Liver (tissue), 9 donors: ENCODE measurements around the gene PLEKHM2. TPM values are rescaled to one million over a fixed set of nuclear protein-coding genes. Genes with fewer than 3 reads are reported as not detected.

ENCODE experiments used
- DNase-seq: peaks from one replicate; pipeline ENCODE4 v3.0.0-alpha.2; 2017; ENCODE audit warnings: low spot score
- H3K27ac ChIP-seq, 2 donors: one replicate each; pipeline ENCODE4 v1.7.0; 2013; ENCODE audit warnings: inconsistent platforms in 2 of 2, low read length in 2 of 2, control low read depth in 1 of 2, low read depth in 1 of 2, mild to moderate bottlenecking in 1 of 2
- H3K27me3 ChIP-seq, 4 donors: one replicate each; pipeline versions ENCODE4 v1.6.1 to v1.7.0; 2013; ENCODE audit warnings: low read length in 3 of 4, inconsistent platforms in 1 of 4, mild to moderate bottlenecking in 1 of 4, moderate library complexity in 1 of 4; ENCODE audit not compliant: control insufficient read depth in 4 of 4, insufficient read depth in 4 of 4
- H3K36me3 ChIP-seq, 4 donors: one replicate each; pipeline versions ENCODE4 v1.6.1 to v1.7.0; 2013; ENCODE audit warnings: low read length in 3 of 4, mild to moderate bottlenecking in 3 of 4, low read depth in 1 of 4, moderate library complexity in 1 of 4; ENCODE audit not compliant: control insufficient read depth in 4 of 4, insufficient read depth in 3 of 4
- H3K4me1 ChIP-seq, 4 donors: one replicate each; pipeline versions ENCODE4 v1.6.1 to v1.7.0; 2013; ENCODE audit warnings: low read length in 3 of 4, mild to moderate bottlenecking in 3 of 4, moderate library complexity in 1 of 4; ENCODE audit not compliant: control insufficient read depth in 4 of 4, insufficient read depth in 4 of 4
- H3K4me3 ChIP-seq, 3 donors: one replicate each; pipeline versions ENCODE4 v1.6.1 to v1.7.0; 2013; ENCODE audit warnings: low read length in 3 of 3, control low read depth in 1 of 3, low read depth in 1 of 3, mild to moderate bottlenecking in 1 of 3
- H3K9ac ChIP-seq, 2 donors: one replicate each; pipeline ENCODE4 v1.7.0; 2013; ENCODE audit warnings: low read length in 2 of 2, mild to moderate bottlenecking in 2 of 2, moderate library complexity in 2 of 2, control low read depth in 1 of 2, low read depth in 1 of 2
- H3K9me3 ChIP-seq, 4 donors: one replicate each; pipeline versions ENCODE4 v1.6.1 to v1.7.0; 2013; ENCODE audit warnings: low read length in 3 of 4; ENCODE audit not compliant: control insufficient read depth in 4 of 4
- ATF3 ChIP-seq: IDR thresholded peaks from 2 replicates; pipeline ENCODE4 v1.6.1; 2016; ENCODE audit warnings: antibody characterized with exemption
- CTCF ChIP-seq: fragments of 150-350 bp; IDR thresholded peaks from 2 replicates; pipeline ENCODE4 v1.5.1; 2017; ENCODE audit warnings: improper control_type of control experiment, low read depth, low read length; ENCODE audit not compliant: missing input control
- EGR1 ChIP-seq, 2 donors: IDR thresholded peaks; 2 replicates each; pipeline ENCODE4 v1.6.1; 2016 to 2018; ENCODE audit warnings: antibody characterized with exemption in 2 of 2, low read depth in 2 of 2
- FOXA1 ChIP-seq: IDR thresholded peaks from 2 replicates; pipeline ENCODE4 v1.6.1; 2016; ENCODE audit warnings: antibody characterized with exemption
- FOXA2 ChIP-seq: IDR thresholded peaks from 2 replicates; pipeline ENCODE4 v1.6.1; 2016; ENCODE audit warnings: antibody characterized with exemption
- GABPA ChIP-seq, 2 donors: IDR thresholded peaks in 1 of 2; conservative IDR thresholded peaks in 1 of 2; 2 replicates each; pipeline ENCODE4 v1.6.1; 2016; ENCODE audit warnings: antibody characterized with exemption in 2 of 2, mild to moderate bottlenecking in 1 of 2, moderate library complexity in 1 of 2
- HNF4A ChIP-seq, 2 donors: conservative IDR thresholded peaks; 2 replicates each; pipeline ENCODE4 v1.6.1; 2016; ENCODE audit warnings: antibody characterized with exemption in 2 of 2, mild to moderate bottlenecking in 2 of 2
- HNF4G ChIP-seq: IDR thresholded peaks from 2 replicates; pipeline ENCODE4 v1.6.1; 2016; ENCODE audit warnings: antibody characterized with exemption
- JUND ChIP-seq, 2 donors: IDR thresholded peaks; 2 replicates each; pipeline ENCODE4 v1.6.1; 2016; ENCODE audit warnings: antibody characterized with exemption in 2 of 2
- MAX ChIP-seq: IDR thresholded peaks from 2 replicates; pipeline ENCODE4 v1.6.1; 2016; ENCODE audit warnings: antibody characterized with exemption
- NR2F2 ChIP-seq: IDR thresholded peaks from 2 replicates; pipeline ENCODE4 v1.6.1; 2016; ENCODE audit warnings: antibody characterized with exemption
- RAD21 ChIP-seq, 2 donors: IDR thresholded peaks; 2 replicates each; pipeline ENCODE4 v1.6.1; 2016; ENCODE audit warnings: antibody characterized with exemption in 2 of 2, mild to moderate bottlenecking in 2 of 2
- REST ChIP-seq: IDR thresholded peaks from 2 replicates; pipeline ENCODE4 v1.6.1; 2016; ENCODE audit warnings: antibody characterized with exemption, mild to moderate bottlenecking
- RXRA ChIP-seq, 2 donors: IDR thresholded peaks; 2 replicates each; pipeline ENCODE4 v1.6.1; 2017 to 2018; ENCODE audit warnings: antibody characterized with exemption in 2 of 2, mild to moderate bottlenecking in 1 of 2
- SP1 ChIP-seq: IDR thresholded peaks from 2 replicates; pipeline ENCODE4 v1.6.1; 2018; ENCODE audit warnings: antibody characterized with exemption, mild to moderate bottlenecking
- TAF1 ChIP-seq: conservative IDR thresholded peaks from 2 replicates; pipeline ENCODE4 v1.6.1; 2016; ENCODE audit warnings: antibody characterized with exemption, mild to moderate bottlenecking
- YY1 ChIP-seq: IDR thresholded peaks from 2 replicates; pipeline ENCODE4 v1.6.1; 2016; ENCODE audit warnings: antibody characterized with exemption, mild to moderate bottlenecking
- ZBTB33 ChIP-seq: IDR thresholded peaks from 2 replicates; pipeline ENCODE4 v1.6.1; 2016; ENCODE audit warnings: antibody characterized with exemption
- WGBS: extraction: QIAGEN DNeasy Blood & Tissue Kit; methylation state at CpG from one replicate; pipeline ENCODE4 v1.1.7; 2013; 5-methylcytosine and 5-hydroxymethylcytosine counted together
- polyA plus RNA-seq, 2 donors: library from polyadenylated mRNA; stranded (reverse) in 1 of 2; unstranded in 1 of 2; fragments of 200-250 nt in 1 of 2; fragments of >200 nt in 1 of 2; fragmentation: Nextera tagmentation in 1 of 2; extraction: Ambion mirVana in 1 of 2; gene quantifications; one replicate each; pipeline versions ENCODE4 v1.2.1 to v1.2.3, GENCODE V29; 2013 to 2015
- total RNA-seq, 2 donors: library from RNA; depleted of rRNA; stranded (reverse); fragments of >200 nt; gene quantifications; one replicate each; pipeline ENCODE4 v1.2.3, GENCODE V29; 2014
- donor health status: healthy.
- donor health status: healthy.
- donor health status: healthy.
- donor health status: healthy.
- donor health status: healthy.

PLEKHM2 gene
- total and polyA plus RNA-seq, 4 donors = 4.1 to 22.6 (median 17.0) TPM

- 93% methylated on average over 4 of the region's 4 CpGs for WGBS
- peaks cover 3 to 12% (median 8%) of the 10 kb centered on the region in 4 donors for H3K4me1 ChIP-seq
- H3K4me3 ChIP-seq = no peak overlapping the region
- H3K27me3 ChIP-seq = no peaks in the 10 kb centered on the region
- no peak overlapping the region for H3K9ac ChIP-seq
- H3K36me3 ChIP-seq = no peaks in the 10 kb centered on the region
- no peak overlapping the region for H3K27ac ChIP-seq
- no peak for TF ChIP-seq EGR1 (IDR thresholded peaks at IDR 0.05; ENCODE audit: low read depth in 2 of 2)
- no peak for TF ChIP-seq ATF3
- no peak for TF ChIP-seq MAX
- TF ChIP-seq RAD21 (IDR thresholded peaks at IDR 0.05) = no peak
- no peak for TF ChIP-seq RXRA (IDR thresholded peaks at IDR 0.05)
- TF ChIP-seq REST = no peak
- no peak for TF ChIP-seq SP1
- TF ChIP-seq GABPA (IDR thresholded peaks at IDR 0.05 in 1 of 2, conservative IDR thresholded peaks at IDR 0.05 in 1 of 2) = no peak
- no peak for TF ChIP-seq ZBTB33
- TF ChIP-seq FOXA1 = no peak
- TF ChIP-seq YY1 = no peak
- TF ChIP-seq CTCF = no peak
- no peak for TF ChIP-seq HNF4G
- no peak for TF ChIP-seq FOXA2
- TF ChIP-seq HNF4A (conservative IDR thresholded peaks at IDR 0.05) = no peak
- no peak for TF ChIP-seq TAF1
- no peak for TF ChIP-seq JUND (IDR thresholded peaks at IDR 0.05)
- TF ChIP-seq NR2F2 = no peak
- H3K9me3 ChIP-seq = no peaks in the 10 kb centered on the region
- DNase-seq = no peak
Measured at GRCh38 chr1:15682936-15683341, 1.2 kb upstream of the PLEKHM2 start.
